ENCODE results near the gene DNAJC17. TPM values are rescaled to one million over a fixed set of nuclear protein-coding genes. Genes with fewer than 3 reads are reported as not detected.

DNAJC17 gene
- polyA plus RNA-seq, 1 donor from 2014 or later, result 79.6 TPM

GRCh38 chr15:40807888-40808461, 702 bp upstream of the DNAJC17 start:
- H3K27ac ChIP-seq (ENCODE audit: low read length), result peak overlapping the region; percentile 97
- peak overlapping the region; percentile 94 for H2AFZ ChIP-seq (ENCODE audit: low read depth, low read length)
- H3K36me3 ChIP-seq (ENCODE audit: insufficient read depth, low read length), result no peaks in the 10 kb centered on the region
- H3K9me2 ChIP-seq (ENCODE audit: insufficient read depth, low read length), result no peaks in the 10 kb centered on the region
- no peaks in the 10 kb centered on the region for H3K9me3 ChIP-seq (ENCODE audit: low read length)
- H3K4me2 ChIP-seq (ENCODE audit: low read length), result peak overlapping the region; percentile 80
- no peaks in the 10 kb centered on the region for H4K20me1 ChIP-seq (ENCODE audit: insufficient read depth)
- H3K9ac ChIP-seq (ENCODE audit: low read length), result peak overlapping the region; percentile 99
- TF ChIP-seq EP300 (conservative IDR thresholded peaks at IDR 0.05; ENCODE audit: poor library complexity, severe bottlenecking) (no peak), EZH2 (IDR thresholded peaks at IDR 0.05; ENCODE audit: borderline replicate concordance, insufficient read depth, low read length, poor library complexity, severe bottlenecking) (no peak), RAD21 (conservative IDR thresholded peaks at IDR 0.05) (no peak), REST (IDR thresholded peaks at IDR 0.05; ENCODE audit: borderline replicate concordance) (no peak), CTCF (IDR thresholded peaks at IDR 0.05; ENCODE audit: poor library complexity, severe bottlenecking) (no peak), SMC3 (conservative IDR thresholded peaks at IDR 0.05; ENCODE audit: poor library complexity) (no peak), POLR2AphosphoS5 (IDR thresholded peaks at IDR 0.05) (no peak), MXI1 (conservative IDR thresholded peaks at IDR 0.05; ENCODE audit: poor library complexity, severe bottlenecking) (no peak), TAF1 (IDR thresholded peaks at IDR 0.05; ENCODE audit: low read depth) (no peak)
- H3K79me2 ChIP-seq (replicated peaks; ENCODE audit: insufficient read depth, low read length), result peaks cover 3% of the 10 kb centered on the region
- no peaks in the 10 kb centered on the region for H3F3A ChIP-seq (ENCODE audit: insufficient read depth, low read length, poor library complexity, severe bottlenecking)
- H3K27me3 ChIP-seq (ENCODE audit: insufficient read depth, low read depth, low read length), result no peaks in the 10 kb centered on the region
- H3K4me3 ChIP-seq (ENCODE audit: low read length), result peak overlapping the region; percentile 96

GRCh38 chr15:40806672-40807027, 623 bp downstream of the DNAJC17 start:
- H3K9ac ChIP-seq (ENCODE audit: low read length), result peak overlapping the region; percentile 99
- H3K4me2 ChIP-seq (ENCODE audit: low read length), result peak overlapping the region; percentile 99
- H3K79me2 ChIP-seq (replicated peaks; ENCODE audit: insufficient read depth, low read length), result peaks cover 3% of the 10 kb centered on the region
- H3K27me3 ChIP-seq (ENCODE audit: insufficient read depth, low read depth, low read length), result no peaks in the 10 kb centered on the region
- H3K9me2 ChIP-seq (ENCODE audit: insufficient read depth, low read length), result no peaks in the 10 kb centered on the region
- no peaks in the 10 kb centered on the region for H3F3A ChIP-seq (ENCODE audit: insufficient read depth, low read length, poor library complexity, severe bottlenecking)
- H3K36me3 ChIP-seq (ENCODE audit: insufficient read depth, low read length), result no peaks in the 10 kb centered on the region
- H3K4me3 ChIP-seq (ENCODE audit: low read length), result peak overlapping the region; percentile 96
- peak overlapping the region; percentile 94 for H2AFZ ChIP-seq (ENCODE audit: low read depth, low read length)
- H3K9me3 ChIP-seq (ENCODE audit: low read length), result no peaks in the 10 kb centered on the region
- H3K27ac ChIP-seq (ENCODE audit: low read length), result peak overlapping the region; percentile 97
- no peak for TF ChIP-seq MXI1 (conservative IDR thresholded peaks at IDR 0.05; ENCODE audit: poor library complexity, severe bottlenecking)
- TF ChIP-seq TAF1 (IDR thresholded peaks at IDR 0.05; ENCODE audit: low read depth), result no peak
- TF ChIP-seq POLR2AphosphoS5 (IDR thresholded peaks at IDR 0.05), result no peak
- TF ChIP-seq RAD21 (conservative IDR thresholded peaks at IDR 0.05), result no peak
- no peaks in the 10 kb centered on the region for H4K20me1 ChIP-seq (ENCODE audit: insufficient read depth)

Measured in neural cell (in vitro differentiated cells).